K562 (cell line): ENCODE results near the gene LCLAT1.

ENCODE experiments used
- CHCHD3 ChIP-seq: fragments of 250-450 bp; sonication (Bioruptor Pico); IDR thresholded peaks from 2 replicates; pipeline ENCODE4 v2.1.2; 2022; ENCODE audit warnings: mild to moderate bottlenecking
- CREB1 ChIP-seq, 2 experiments: sonication (generic) in 1 of 2; formaldehyde crosslinking in 1 of 2; IDR thresholded peaks; 2 replicates each; pipeline versions ENCODE4 v1.6.1 to v1.8.0; 2012 to 2022; ENCODE audit warnings: inconsistent platforms in 1 of 2, mild to moderate bottlenecking in 1 of 2, missing genetic modification reagents in 1 of 2, moderate library complexity in 1 of 2
- EP300 ChIP-seq: IDR thresholded peaks from 2 replicates; pipeline ENCODE4 v1.6.1; 2012; ENCODE audit warnings: low read length, improper control_type of control experiment
- FOXJ3 ChIP-seq: sonication (generic); formaldehyde crosslinking; IDR thresholded peaks from 2 replicates; pipeline ENCODE4 v1.4.0; 2020; ENCODE audit warnings: mild to moderate bottlenecking, missing genetic modification reagents
- HNRNPLL ChIP-seq: fragments of 200-400 bp; formaldehyde crosslinking; IDR thresholded peaks from 2 replicates; pipeline ENCODE4 v1.6.1; 2017; ENCODE audit warnings: low read length, low read depth, mild to moderate bottlenecking; ENCODE audit not compliant: poor library complexity, severe bottlenecking
- NFATC3 ChIP-seq: fragments of 450-650 bp; IDR thresholded peaks from 2 replicates; pipeline ENCODE4 v1.6.1; 2017; ENCODE audit warnings: mild to moderate bottlenecking
- POLR2A ChIP-seq: fragments of 450-650 bp; conservative IDR thresholded peaks from 2 replicates; pipeline ENCODE4 v1.6.1; 2016
- SMAD1 ChIP-seq: fragments of 150-350 bp; IDR thresholded peaks from 2 replicates; pipeline ENCODE4 v1.6.1; 2014; ENCODE audit warnings: low read length, low read depth; ENCODE audit not compliant: partially characterized antibody
- SP2 ChIP-seq: IDR thresholded peaks from 2 replicates; pipeline ENCODE4 v1.6.1; 2011; ENCODE audit warnings: mild to moderate bottlenecking, low read depth, low read length, moderate library complexity; ENCODE audit not compliant: poor library complexity, severe bottlenecking; ENCODE audit errors: extremely low read depth
- SRF ChIP-seq, 2 experiments: fragments of 250-450, 450-650 bp in 1 of 2; sonication (Bioruptor Pico) in 1 of 2; sonication (generic) in 1 of 2; formaldehyde crosslinking; IDR thresholded peaks; 2 replicates each; pipeline versions ENCODE4 v1.5.0 to v1.5.1; 2020 to 2022; ENCODE audit warnings: mild to moderate bottlenecking in 1 of 2, missing genetic modification reagents in 1 of 2
- ZEB2 ChIP-seq: fragments of 450-650 bp; IDR thresholded peaks from 2 replicates; pipeline ENCODE4 v1.6.1; 2016
- ZNF134 ChIP-seq: fragments of 250-450 bp; sonication (Bioruptor Pico); conservative IDR thresholded peaks from 2 replicates; pipeline ENCODE4 v1.4.0; 2020
- TF ChIP-seq, protein P1 (sequence below), 3 experiments: IDR thresholded peaks in 2 of 3; conservative IDR thresholded peaks in 1 of 3; 2 replicates each; pipeline ENCODE4 v1.5.1; 2011 to 2012; ENCODE audit warnings: low read length in 3 of 3, mild to moderate bottlenecking in 3 of 3, control low read depth in 2 of 3, improper control_type of control experiment in 1 of 3, inconsistent platforms in 1 of 3, low read depth in 1 of 3, mixed read lengths in 1 of 3, moderate library complexity in 1 of 3; ENCODE audit not compliant: insufficient read depth in 2 of 3

DNA sequence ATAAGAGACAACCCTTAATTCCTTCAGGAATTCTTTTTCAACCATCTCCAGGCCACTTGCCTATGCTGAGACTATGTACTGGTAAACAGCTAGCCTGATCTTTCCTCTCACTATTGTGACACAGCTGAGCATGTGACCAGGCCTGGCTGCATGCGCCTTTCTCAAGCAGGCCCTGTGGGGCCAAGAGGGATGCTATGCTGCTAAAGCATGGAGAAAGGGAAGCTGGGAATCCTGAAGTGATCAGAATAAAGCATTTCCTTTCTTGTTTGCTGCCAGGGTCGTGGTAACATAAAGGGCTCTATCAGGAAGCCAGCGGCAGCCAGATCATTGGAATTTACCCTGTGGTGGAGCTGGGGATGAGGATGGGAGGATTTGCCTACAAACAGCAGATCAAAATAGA lies 29.8 kb upstream of the LCLAT1 start:
- no peak for TF ChIP-seq FOXJ3
- no peak for TF ChIP-seq SMAD1
- TF ChIP-seq POLR2A, result no peak
- no peak for TF ChIP-seq ZNF134
- TF ChIP-seq NFATC3, result no peak
- TF ChIP-seq CHCHD3 (CRISPR knock-in tag), result no peak
- TF ChIP-seq SRF (CRISPR knock-in tag; IDR thresholded peaks at IDR 0.05), result no peak
- TF ChIP-seq HNRNPLL, result no peak
- no peak for TF ChIP-seq EP300
- TF ChIP-seq SP2, result no peak
- TF ChIP-seq, protein P1, sequence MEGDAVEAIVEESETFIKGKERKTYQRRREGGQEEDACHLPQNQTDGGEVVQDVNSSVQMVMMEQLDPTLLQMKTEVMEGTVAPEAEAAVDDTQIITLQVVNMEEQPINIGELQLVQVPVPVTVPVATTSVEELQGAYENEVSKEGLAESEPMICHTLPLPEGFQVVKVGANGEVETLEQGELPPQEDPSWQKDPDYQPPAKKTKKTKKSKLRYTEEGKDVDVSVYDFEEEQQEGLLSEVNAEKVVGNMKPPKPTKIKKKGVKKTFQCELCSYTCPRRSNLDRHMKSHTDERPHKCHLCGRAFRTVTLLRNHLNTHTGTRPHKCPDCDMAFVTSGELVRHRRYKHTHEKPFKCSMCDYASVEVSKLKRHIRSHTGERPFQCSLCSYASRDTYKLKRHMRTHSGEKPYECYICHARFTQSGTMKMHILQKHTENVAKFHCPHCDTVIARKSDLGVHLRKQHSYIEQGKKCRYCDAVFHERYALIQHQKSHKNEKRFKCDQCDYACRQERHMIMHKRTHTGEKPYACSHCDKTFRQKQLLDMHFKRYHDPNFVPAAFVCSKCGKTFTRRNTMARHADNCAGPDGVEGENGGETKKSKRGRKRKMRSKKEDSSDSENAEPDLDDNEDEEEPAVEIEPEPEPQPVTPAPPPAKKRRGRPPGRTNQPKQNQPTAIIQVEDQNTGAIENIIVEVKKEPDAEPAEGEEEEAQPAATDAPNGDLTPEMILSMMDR (IDR thresholded peaks at IDR 0.05 in 2 of 3, conservative IDR thresholded peaks at IDR 0.05 in 1 of 3; ENCODE audit: insufficient read depth in 2 of 3, low read depth in 1 of 3, low read length in 3 of 3), result no peak
- no peak for TF ChIP-seq CREB1 (IDR thresholded peaks at IDR 0.05)
- TF ChIP-seq CREB1 (CRISPR knock-in tag; IDR thresholded peaks at IDR 0.05), result no peak
- TF ChIP-seq ZEB2, result no peak
